ENCODE data around the gene ZKSCAN5. TPM values are rescaled to one million over a fixed set of nuclear protein-coding genes. Genes with fewer than 3 reads are reported as not detected.

The ZKSCAN5 gene
- total and polyA plus RNA-seq, 2 donors (not counting 3 experiments of a cell fraction or from before 2014, with no cell fraction given), result 4.3 to 9.7 TPM

DNA sequence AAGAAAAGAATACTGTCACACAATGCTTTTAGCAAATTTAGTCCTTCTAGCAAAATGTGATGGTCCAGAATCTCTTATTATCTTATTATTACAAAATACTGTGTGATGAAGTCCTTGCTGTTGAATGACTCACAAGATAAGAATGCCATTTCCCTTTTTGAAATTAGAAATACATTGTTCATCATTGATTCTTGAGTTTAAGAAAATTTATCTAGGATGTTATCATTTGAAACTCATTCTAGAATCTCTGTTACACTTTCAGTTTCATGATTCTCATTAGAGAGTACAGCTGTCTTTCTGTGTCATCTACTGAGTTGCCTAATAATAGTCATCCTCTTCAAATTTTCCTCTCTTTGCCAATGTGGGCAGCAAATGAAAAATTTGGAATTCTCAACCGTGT lies 9.6 kb downstream of the ZKSCAN5 start:
- H3K9me3 ChIP-seq (replicated peaks; ENCODE audit: control insufficient read depth, insufficient read depth, low read length), result no peaks in the 10 kb centered on the region
- no peak overlapping the region for H3K4me3 ChIP-seq (replicated peaks in 1 of 3; ENCODE audit: insufficient read depth in 1 of 3, low read depth in 1 of 3, low read length in 3 of 3)
- no peaks in the 10 kb centered on the region for H3K27me3 ChIP-seq (ENCODE audit: control insufficient read depth in 2 of 2, insufficient read depth in 2 of 2, low read length in 2 of 2)
- FAIRE-seq (peak; percentile 82), DNase-seq (ENCODE audit: low read depth, low spot score) (no peak)
- H3K4me1 ChIP-seq (ENCODE audit: control insufficient read depth, extremely low read depth, insufficient read depth, low read length), result peaks cover 6% of the 10 kb centered on the region
- peak overlapping the region; percentile 30 for H3K4me2 ChIP-seq (ENCODE audit: insufficient read depth, low read length)
- H3K9ac ChIP-seq (replicated peaks; ENCODE audit: extremely low read depth, insufficient read depth, low read length), result no peak overlapping the region
- dilution Hi-C loops (cut with MboI; ENCODE audit: extremely low pct_ligation_motif_present, low sequenced_read_pairs), result no loop called here
- H2AFZ ChIP-seq (ENCODE audit: low read depth, low read length), result no peak overlapping the region
- H3K36me3 ChIP-seq (ENCODE audit: control insufficient read depth in 2 of 2, extremely low read depth in 1 of 2, insufficient read depth in 2 of 2, low read length in 2 of 2), result peaks cover 5 to 14% of the 10 kb centered on the region in 2 experiments
- H3K79me2 ChIP-seq (ENCODE audit: control insufficient read depth, insufficient read depth, low read length), result peaks cover 6% of the 10 kb centered on the region
- intact Hi-C loops (cut with micrococcal nuclease), result no loop called here
- POLR2A ChIA-PET, result interaction anchor here (0.7 kb wide), 1 partner anchor 56 kb away, joined by 3 read pairs; no protein-coding TSS in a partner anchor
- H3K9me1 ChIP-seq (replicated peaks; ENCODE audit: control insufficient read depth, extremely low read depth, insufficient read depth, low read length), result no peaks in the 10 kb centered on the region
- H4K20me1 ChIP-seq (replicated peaks; ENCODE audit: control insufficient read depth, extremely low read depth, insufficient read depth, low read length), result no peaks in the 10 kb centered on the region
- BruUV-seq (replicated peaks), result no TSS peak
- TF ChIP-seq GATA2 (IDR thresholded peaks at IDR 0.05; ENCODE audit: insufficient read depth, insufficient read length, low read depth, low read length), result no peak
- peak; percentile 40 for TF ChIP-seq JUN (IDR thresholded peaks at IDR 0.05; ENCODE audit: borderline replicate concordance, insufficient read depth, insufficient read length, low read depth)
- TF ChIP-seq EZH2 (IDR thresholded peaks at IDR 0.05; ENCODE audit: borderline replicate concordance, low read depth, low read length, severe bottlenecking), result no peak
- TF ChIP-seq MYC (IDR thresholded peaks at IDR 0.05; ENCODE audit: low read depth, low read length), result no peak
- no peak for TF ChIP-seq POLR2AphosphoS5 (IDR thresholded peaks at IDR 0.05; ENCODE audit: insufficient read depth, low read depth, low read length)
- peak; percentile 62 for TF ChIP-seq FOS (IDR thresholded peaks at IDR 0.05; ENCODE audit: borderline replicate concordance, insufficient read depth, low read length)
- TF ChIP-seq, protein P1, sequence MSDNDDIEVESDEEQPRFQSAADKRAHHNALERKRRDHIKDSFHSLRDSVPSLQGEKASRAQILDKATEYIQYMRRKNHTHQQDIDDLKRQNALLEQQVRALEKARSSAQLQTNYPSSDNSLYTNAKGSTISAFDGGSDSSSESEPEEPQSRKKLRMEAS (IDR thresholded peaks at IDR 0.05; ENCODE audit: insufficient read depth, insufficient read length), result no peak
- no peak overlapping the region for H3K27ac ChIP-seq (ENCODE audit: insufficient read depth, low read depth, low read length)
- CTCF ChIA-PET, result interaction anchor here (1.9 kb wide), 1 partner anchor 12 kb away, joined by 6 read pairs; no protein-coding TSS in a partner anchor

DNA sequence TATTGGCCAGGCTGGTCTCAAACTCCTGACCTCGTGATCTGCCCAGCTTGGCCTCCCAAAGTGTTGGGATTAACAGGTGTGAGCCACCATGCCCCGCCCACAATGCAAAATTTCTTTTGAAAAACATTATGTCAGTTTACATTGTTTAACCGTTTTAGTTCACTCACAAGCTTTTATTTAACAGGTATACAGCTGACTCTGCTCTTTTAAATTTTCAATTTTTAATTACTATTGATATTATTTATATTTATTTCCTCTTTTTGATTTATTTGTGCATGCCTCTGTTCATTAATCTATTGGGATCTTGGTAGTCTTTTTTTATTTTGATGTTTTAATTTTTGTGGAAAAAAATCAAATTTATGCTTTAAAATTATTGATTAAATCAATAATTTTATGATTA lies 16.9 kb downstream of the ZKSCAN5 start:
- POLR2A ChIA-PET, result no interaction called here
- Histone ChIP-seq H3K36me3 (ENCODE audit: control insufficient read depth in 2 of 2, extremely low read depth in 1 of 2, insufficient read depth in 2 of 2, low read length in 2 of 2) (peaks cover 11 to 15% of the 10 kb centered on the region in 2 experiments), H3K4me3 (replicated peaks in 1 of 3; ENCODE audit: insufficient read depth in 1 of 3, low read depth in 1 of 3, low read length in 3 of 3) (no peak overlapping the region), H4K20me1 (replicated peaks; ENCODE audit: control insufficient read depth, extremely low read depth, insufficient read depth, low read length) (no peaks in the 10 kb centered on the region), H3K4me2 (ENCODE audit: insufficient read depth, low read length) (no peak overlapping the region), H3K9me3 (replicated peaks; ENCODE audit: control insufficient read depth, insufficient read depth, low read length) (no peaks in the 10 kb centered on the region), H3K79me2 (ENCODE audit: control insufficient read depth, insufficient read depth, low read length) (no peaks in the 10 kb centered on the region), H3K27ac (ENCODE audit: insufficient read depth, low read depth, low read length) (no peak overlapping the region), H3K9ac (replicated peaks; ENCODE audit: extremely low read depth, insufficient read depth, low read length) (no peak overlapping the region), H3K9me1 (replicated peaks; ENCODE audit: control insufficient read depth, extremely low read depth, insufficient read depth, low read length) (no peaks in the 10 kb centered on the region), H2AFZ (ENCODE audit: low read depth, low read length) (no peak overlapping the region), H3K4me1 (ENCODE audit: control insufficient read depth, extremely low read depth, insufficient read depth, low read length) (no peaks in the 10 kb centered on the region), H3K27me3 (ENCODE audit: control insufficient read depth in 2 of 2, insufficient read depth in 2 of 2, low read length in 2 of 2) (no peaks in the 10 kb centered on the region)
- dilution Hi-C loops (cut with MboI; ENCODE audit: extremely low pct_ligation_motif_present, low sequenced_read_pairs) (no loop called here), intact Hi-C loops (cut with micrococcal nuclease) (no loop called here)
- DNase-seq (ENCODE audit: low read depth, low spot score) (no peak), FAIRE-seq (no peak)
- BruUV-seq (replicated peaks), result no TSS peak
- TF ChIP-seq FOS (IDR thresholded peaks at IDR 0.05; ENCODE audit: borderline replicate concordance, insufficient read depth, low read length), result no peak
- no peak for TF ChIP-seq JUN (IDR thresholded peaks at IDR 0.05; ENCODE audit: borderline replicate concordance, insufficient read depth, insufficient read length, low read depth)
- TF ChIP-seq POLR2A (IDR thresholded peaks at IDR 0.05; ENCODE audit: low read depth, low read length), result no peak
- TF ChIP-seq, protein P1 (IDR thresholded peaks at IDR 0.05; ENCODE audit: insufficient read depth, insufficient read length), result no peak
- no peak for TF ChIP-seq GATA2 (IDR thresholded peaks at IDR 0.05; ENCODE audit: insufficient read depth, insufficient read length, low read depth, low read length)
- TF ChIP-seq POLR2AphosphoS5 (IDR thresholded peaks at IDR 0.05; ENCODE audit: insufficient read depth, low read depth, low read length), result no peak
- CTCF ChIA-PET, result no interaction called here

Data from endothelial cell of umbilical vein (primary cell).